ENCODE results near the gene FBXO17. TPM values are rescaled to one million over a fixed set of nuclear protein-coding genes. Genes with fewer than 3 reads are reported as not detected.
"Not testable (repeated sequence)": the region's sequence is repeated elsewhere in the genome, so short reads cannot be mapped to it uniquely, and the experiment has no call there.

FBXO17 gene
- total RNA-seq, 1 donor from 2014 or later: 24.1 TPM

GRCh38 chr19:39003796-39004195 is 28.3 kb upstream of the FBXO17 start:
- no peak overlapping the region for H3K4me3 Mint-ChIP-seq (ENCODE audit: low read depth)
- no peak for DNase-seq (ENCODE audit: low spot score, unreplicated experiment)
- TF ChIP-seq CTCF (IDR thresholded peaks at IDR 0.05; ENCODE audit: unreplicated experiment): no peak
- H3K9me3 Mint-ChIP-seq (ENCODE audit: low read depth): no peaks in the 10 kb centered on the region
- no peak overlapping the region for H3K27ac Mint-ChIP-seq
- no peaks in the 10 kb centered on the region for H3K36me3 Mint-ChIP-seq (ENCODE audit: insufficient read depth)
- H3K4me1 Mint-ChIP-seq (ENCODE audit: low read depth): no peaks in the 10 kb centered on the region
- no peaks in the 10 kb centered on the region for H3K27me3 Mint-ChIP-seq

- Mint-ChIP-seq H3K36me3 (ENCODE audit: insufficient read depth) (no peaks in the 10 kb centered on the region), H3K4me3 (ENCODE audit: low read depth) (no peak overlapping the region), H3K27me3 (no peaks in the 10 kb centered on the region), H3K9me3 (ENCODE audit: low read depth) (no peaks in the 10 kb centered on the region), H3K27ac (no peak overlapping the region), H3K4me1 (ENCODE audit: low read depth) (no peaks in the 10 kb centered on the region)
- DNase-seq (ENCODE audit: low spot score, unreplicated experiment): no peak
- no peak for TF ChIP-seq CTCF (IDR thresholded peaks at IDR 0.05; ENCODE audit: unreplicated experiment)
Measured at GRCh38 chr19:39003188-39003587, 27.6 kb upstream of the FBXO17 start.

GRCh38 chr19:39001041-39001440 is 25.5 kb upstream of the FBXO17 start:
- no peaks in the 10 kb centered on the region for H3K9me3 Mint-ChIP-seq (ENCODE audit: low read depth)
- no peak overlapping the region for H3K4me3 Mint-ChIP-seq (ENCODE audit: low read depth)

GRCh38 chr19:38997576-38997975 is 22.0 kb upstream of the FBXO17 start:
- not testable (repeated sequence) for H3K27me3 Mint-ChIP-seq; H3K36me3 Mint-ChIP-seq (ENCODE audit: insufficient read depth); H3K9me3 Mint-ChIP-seq (ENCODE audit: low read depth); H3K4me3 Mint-ChIP-seq (ENCODE audit: low read depth); H3K27ac Mint-ChIP-seq; DNase-seq (ENCODE audit: low spot score, unreplicated experiment); H3K4me1 Mint-ChIP-seq (ENCODE audit: low read depth)

More at GRCh38 chr19:39001041-39001440, 25.5 kb upstream of the FBXO17 start:
- no peak overlapping the region for H3K27ac Mint-ChIP-seq
- no peak for TF ChIP-seq CTCF (IDR thresholded peaks at IDR 0.05; ENCODE audit: unreplicated experiment)
- DNase-seq (ENCODE audit: low spot score, unreplicated experiment): no peak
- no peaks in the 10 kb centered on the region for H3K36me3 Mint-ChIP-seq (ENCODE audit: insufficient read depth)
- no peaks in the 10 kb centered on the region for H3K27me3 Mint-ChIP-seq
- peaks cover under 1% of the 10 kb centered on the region for H3K4me1 Mint-ChIP-seq (ENCODE audit: low read depth)

GRCh38 chr19:38993271-38993670 is 17.7 kb upstream of the FBXO17 start:
- DNase-seq (ENCODE audit: low spot score, unreplicated experiment): no peak
- H3K36me3 Mint-ChIP-seq (ENCODE audit: insufficient read depth): no peaks in the 10 kb centered on the region
- H3K9me3 Mint-ChIP-seq (ENCODE audit: low read depth): no peaks in the 10 kb centered on the region
- peaks cover 7% of the 10 kb centered on the region for H3K4me1 Mint-ChIP-seq (ENCODE audit: low read depth)
- no peak for TF ChIP-seq CTCF (IDR thresholded peaks at IDR 0.05; ENCODE audit: unreplicated experiment)
- H3K27ac Mint-ChIP-seq: no peak overlapping the region
- H3K4me3 Mint-ChIP-seq (ENCODE audit: low read depth): no peak overlapping the region
- H3K27me3 Mint-ChIP-seq: peaks cover 3% of the 10 kb centered on the region

- Mint-ChIP-seq H3K27ac (no peak overlapping the region), H3K36me3 (ENCODE audit: insufficient read depth) (no peaks in the 10 kb centered on the region), H3K9me3 (ENCODE audit: low read depth) (no peaks in the 10 kb centered on the region), H3K4me3 (ENCODE audit: low read depth) (no peak overlapping the region), H3K27me3 (peaks cover 3% of the 10 kb centered on the region), H3K4me1 (ENCODE audit: low read depth) (peaks cover 7% of the 10 kb centered on the region)
- no peak for DNase-seq (ENCODE audit: low spot score, unreplicated experiment)
- no peak for TF ChIP-seq CTCF (IDR thresholded peaks at IDR 0.05; ENCODE audit: unreplicated experiment)
Measured at GRCh38 chr19:38990949-38991697, 15.6 kb upstream of the FBXO17 start.

GRCh38 chr19:38989614-38990013 is 14.1 kb upstream of the FBXO17 start:
- H3K27ac Mint-ChIP-seq; H3K4me3 Mint-ChIP-seq (ENCODE audit: low read depth); H3K9me3 Mint-ChIP-seq (ENCODE audit: low read depth); DNase-seq (ENCODE audit: low spot score, unreplicated experiment); H3K4me1 Mint-ChIP-seq (ENCODE audit: low read depth); H3K36me3 Mint-ChIP-seq (ENCODE audit: insufficient read depth); H3K27me3 Mint-ChIP-seq: not testable (repeated sequence)
